HG03139 (cell line): ENCODE data around the gene UQCRHL.
A peak's percentile ranks its signal among the peaks of the same experiment; 100 is the strongest.
"Not testable (repeated sequence)": the region's sequence is repeated elsewhere in the genome, so short reads cannot be mapped to it uniquely, and the experiment has no call there.

Experiments used
- ATAC-seq: cut with Tn5 transposase; IDR thresholded peaks from one replicate; pipeline ENCODE4 v1.9.1; 2021; ENCODE audit not compliant: unreplicated experiment

UQCRHL gene

DNA sequence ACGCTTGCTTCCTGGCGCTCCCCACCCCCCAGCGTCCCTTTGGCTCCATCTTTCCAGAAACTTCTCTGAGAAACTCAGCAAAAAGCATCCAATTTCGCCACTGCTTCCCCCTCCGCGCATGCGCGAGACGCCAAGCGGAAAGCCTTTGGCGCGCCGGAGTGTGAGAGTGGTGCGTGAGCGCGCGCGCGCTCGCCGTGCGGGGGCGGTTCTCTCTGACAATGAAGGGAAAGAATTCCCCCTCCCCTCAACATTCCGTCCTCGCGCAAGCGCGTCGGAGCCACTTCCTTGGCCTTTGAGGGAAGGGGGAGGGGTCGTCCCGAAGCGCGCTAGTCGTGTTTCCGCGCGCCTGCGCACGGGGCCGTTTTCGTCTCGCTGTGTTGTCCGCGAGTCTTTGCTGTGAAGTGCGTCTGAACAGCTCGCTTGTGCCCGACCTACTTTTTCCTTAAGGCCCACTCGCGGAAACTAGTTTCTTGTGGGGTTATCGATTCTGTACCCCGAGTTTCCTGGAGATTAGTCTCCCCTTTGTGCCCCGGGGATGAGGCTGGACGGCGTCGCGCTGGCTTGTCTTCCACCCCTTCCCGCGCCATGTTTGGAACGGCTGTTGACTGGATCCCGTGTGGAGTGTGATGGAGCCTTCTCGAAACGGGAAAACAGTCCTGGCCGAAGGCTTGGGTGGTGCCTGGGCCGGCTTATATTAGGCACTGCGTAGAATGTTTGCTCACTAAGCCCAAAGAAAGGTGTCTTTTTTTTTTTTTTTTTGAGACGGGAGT lies 28.5 kb upstream of the UQCRHL start:
- peak; percentile 39 for ATAC-seq

DNA sequence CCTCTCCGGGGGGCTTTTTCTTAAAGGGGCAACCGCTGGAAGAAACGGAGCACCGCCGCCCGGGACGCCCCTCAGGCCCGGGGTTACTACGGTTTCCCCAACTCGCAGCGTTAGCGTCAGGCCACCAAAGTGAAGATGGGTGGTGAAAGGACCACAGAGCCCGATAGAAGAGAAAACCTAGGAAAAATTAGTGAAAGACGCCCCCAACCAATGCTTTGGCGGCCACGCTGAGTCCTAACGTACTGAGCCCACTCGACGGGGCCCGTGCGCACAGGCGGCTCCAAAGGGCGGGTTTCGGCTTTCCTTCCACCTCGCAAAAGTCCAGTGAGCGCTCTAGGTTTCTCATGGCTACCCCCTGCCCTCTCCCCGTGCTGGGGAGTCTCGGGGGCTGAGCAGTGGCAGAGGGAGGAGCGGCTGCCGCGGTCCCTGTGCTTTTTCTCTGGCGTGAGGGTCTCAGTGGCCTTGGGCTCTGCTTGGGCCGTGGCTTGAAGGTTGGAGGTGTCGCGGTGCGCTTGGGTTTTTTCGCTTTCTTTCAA lies 27.8 kb upstream of the UQCRHL start:
- ATAC-seq = peak; percentile 16

DNA sequence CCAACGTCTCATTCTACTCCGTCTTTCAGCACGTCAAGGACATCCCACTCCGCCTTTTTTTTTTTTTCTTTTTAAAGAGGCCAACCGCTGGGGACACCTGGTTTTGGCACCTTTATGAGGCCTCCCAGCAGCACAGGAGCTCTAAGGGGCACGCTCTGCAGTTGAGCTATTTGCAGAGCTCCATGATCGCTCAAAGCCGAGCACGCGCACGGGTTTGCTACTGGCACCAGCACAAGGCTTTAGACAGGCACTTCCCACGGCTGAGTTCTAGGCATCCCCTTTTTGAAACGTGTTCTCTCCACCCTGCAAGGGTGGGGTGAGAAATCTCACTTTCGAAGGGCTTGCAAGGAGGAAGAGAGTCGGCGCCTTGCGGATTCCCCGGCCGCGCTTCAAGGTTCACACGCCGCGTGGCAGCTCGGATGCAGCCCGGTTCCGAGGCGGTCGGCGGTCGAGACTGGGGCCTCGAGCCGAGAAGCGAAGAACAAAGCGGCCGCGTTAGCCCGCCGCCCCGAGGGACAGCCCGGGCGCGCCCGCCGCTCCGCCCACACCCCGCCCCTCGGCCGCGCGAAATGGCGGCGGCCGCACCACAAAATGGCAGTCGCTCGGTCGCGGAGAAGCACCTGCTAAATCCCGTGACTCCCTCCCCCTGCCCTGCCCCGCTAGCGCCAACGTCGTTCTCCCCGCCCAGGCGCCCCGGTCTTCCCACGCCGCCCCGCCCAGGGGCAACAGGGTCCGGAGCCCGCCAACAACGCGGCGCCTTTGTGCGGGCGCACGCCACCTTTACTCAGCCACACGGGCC lies 27.2 kb upstream of the UQCRHL start:
- ATAC-seq = peak; percentile 36

DNA sequence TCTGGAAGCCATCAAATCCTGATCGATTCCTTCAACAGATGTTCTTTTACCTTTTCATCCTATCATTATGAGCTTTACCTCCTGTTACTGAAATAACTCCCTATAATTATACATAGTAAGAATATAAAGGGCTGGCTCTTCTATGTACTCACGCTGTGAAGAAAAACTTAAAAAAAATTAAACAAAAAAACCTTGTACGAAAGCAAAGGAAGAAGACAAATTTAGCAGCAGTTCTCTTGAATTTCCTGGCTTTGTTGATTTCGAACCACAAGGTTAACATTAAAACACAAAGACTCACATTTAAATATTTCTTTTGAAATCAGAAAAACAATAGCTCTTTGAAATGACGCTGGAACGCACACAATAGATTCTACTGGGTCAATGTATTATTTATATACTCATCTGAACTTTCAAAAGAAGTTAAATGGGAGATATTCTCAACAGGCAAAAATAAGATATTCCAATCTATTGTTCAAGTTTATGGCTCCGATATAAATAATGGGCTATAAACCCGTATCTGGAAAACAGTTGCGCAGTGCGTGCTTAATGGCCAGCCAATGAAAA lies 26.5 kb upstream of the UQCRHL start:
- no peak for ATAC-seq

DNA sequence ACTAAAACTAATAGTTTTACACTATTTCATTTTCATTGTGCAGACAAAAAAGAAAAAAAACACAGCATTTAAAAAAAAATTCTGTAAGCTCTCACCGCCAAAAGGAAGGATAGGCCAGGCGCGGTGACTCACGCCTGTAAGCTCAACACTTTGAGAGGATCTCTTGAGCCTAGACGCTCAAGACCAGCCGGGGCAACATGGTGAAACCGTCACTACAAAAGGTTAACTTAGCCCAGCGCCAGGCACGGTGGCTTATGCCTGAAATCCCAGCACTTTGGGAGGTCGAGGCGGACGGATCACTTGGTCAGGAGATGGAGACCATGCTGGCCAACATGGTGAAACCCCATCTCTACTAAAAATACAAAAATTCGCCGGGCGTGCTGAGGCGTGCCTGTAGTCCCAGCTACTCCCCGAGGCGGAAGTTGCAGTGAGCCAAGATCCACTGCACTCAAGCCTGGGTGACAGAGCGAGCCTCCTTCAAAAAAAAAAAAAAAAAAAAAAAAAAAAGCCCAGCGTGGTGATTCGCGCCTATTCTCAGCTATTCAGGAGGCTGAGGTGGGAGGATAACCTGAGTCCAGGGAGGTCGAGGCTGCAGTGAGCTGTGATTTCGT lies 25.7 kb upstream of the UQCRHL start:
- no peak for ATAC-seq

DNA sequence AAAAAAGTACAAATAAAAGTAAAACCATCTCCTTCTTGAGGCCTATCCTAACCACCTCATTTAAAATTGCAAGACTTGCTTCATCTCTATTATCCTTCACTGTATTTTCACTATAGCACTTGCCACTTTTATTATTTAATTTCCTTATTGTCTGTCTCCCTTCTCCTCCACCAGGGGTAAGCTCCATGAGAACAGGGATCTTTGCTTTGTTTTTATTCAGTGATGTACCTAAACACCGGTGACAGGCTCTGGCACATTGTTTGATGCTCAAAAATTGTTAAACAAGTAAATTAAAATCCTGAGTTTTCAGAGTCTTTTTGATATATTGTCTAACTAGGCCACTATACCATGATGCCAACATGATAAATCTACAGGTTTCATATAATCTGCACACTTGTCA lies 22.8 kb upstream of the UQCRHL start:
- no peak for ATAC-seq

DNA sequence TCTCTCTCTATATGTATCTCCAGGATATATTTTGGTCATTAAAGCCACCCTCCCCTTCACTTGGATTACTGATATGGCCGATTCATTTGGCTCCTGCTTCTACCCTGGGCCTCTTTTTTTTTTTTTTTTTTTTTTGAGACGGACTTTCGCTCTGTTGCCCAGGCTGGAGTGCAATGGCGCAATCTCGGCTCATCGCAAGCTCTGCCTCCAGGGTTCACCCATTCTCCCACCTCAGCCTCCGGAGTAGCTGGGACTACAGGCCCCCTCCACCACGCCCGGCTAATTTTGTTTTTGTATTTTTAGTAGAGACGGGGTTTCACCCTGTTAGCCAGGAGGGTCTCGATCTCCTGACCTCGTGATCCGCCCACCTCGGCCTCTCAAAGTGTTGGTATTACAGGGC lies 21.5 kb upstream of the UQCRHL start:
- not testable (repeated sequence) for ATAC-seq

DNA sequence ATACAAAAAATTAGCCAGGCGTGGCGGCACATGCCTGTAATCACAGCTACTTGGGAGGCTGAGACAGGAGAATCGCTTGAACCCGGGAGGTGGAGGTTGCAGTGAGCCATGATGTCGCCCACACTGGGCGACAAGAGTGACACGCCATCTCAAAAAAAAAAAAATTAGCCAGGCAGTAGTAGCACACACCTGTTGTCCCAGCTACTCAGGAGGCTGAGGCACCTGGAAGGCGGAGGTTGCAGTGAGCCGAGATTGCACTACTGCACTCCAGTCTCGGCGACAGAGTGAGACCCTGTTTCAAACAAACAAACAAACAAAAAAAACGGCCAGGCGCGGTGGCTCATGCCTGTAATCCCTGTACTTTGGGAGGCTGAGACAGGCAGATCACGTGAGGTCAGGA lies 20.1 kb upstream of the UQCRHL start:
- not testable (repeated sequence) for ATAC-seq

DNA sequence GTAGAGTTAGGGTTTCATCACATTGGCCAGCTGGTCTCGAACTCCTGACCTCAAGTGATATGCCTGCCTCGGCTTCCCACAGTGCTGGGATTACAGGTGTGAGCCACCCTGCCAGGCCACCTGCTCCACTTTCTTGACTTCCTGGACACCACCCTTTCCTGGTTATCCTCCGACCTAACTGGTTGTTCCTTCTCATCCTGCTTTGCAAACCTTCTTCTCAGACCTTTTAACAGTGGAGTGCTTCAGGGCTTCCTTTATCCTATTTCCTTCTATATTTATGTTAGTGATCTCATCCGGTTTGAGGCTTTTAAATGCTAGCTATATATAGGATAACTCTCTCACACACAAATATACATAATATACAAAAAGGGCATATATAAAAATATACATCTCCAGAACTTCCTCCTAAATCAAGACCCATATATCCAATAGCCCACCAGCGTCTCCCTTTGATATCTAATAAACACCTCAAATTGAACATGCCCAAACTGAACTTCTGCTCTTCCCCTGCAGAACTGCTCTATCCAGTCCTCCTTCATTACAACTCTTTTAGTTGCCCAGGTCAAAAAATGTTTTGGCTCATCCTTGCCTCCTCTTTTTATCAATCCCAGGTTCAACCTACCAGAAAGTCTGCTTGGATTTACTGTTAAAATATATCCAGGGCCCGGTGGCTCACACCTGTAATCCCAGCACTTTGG lies 19.5 kb upstream of the UQCRHL start:
- no peak for ATAC-seq

DNA sequence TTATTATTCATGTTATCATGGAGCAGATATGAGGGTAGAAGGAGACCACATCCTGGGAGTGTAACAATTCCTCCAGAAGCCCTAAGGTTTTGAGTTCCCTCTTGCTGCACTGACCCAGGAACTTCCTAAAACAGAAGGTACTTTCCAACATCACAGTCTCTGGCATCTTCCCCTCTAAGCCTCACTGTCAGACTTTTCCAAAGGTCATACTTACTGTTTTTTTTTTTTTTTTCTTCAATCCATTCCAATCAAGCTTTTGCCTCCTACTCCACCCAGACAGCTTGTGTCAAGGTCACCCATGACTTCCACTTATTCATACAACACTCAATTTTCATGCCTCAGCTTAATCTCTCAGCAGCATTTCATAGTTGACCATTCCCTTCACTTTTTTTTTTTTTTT lies 18.4 kb upstream of the UQCRHL start:
- no peak for ATAC-seq

DNA sequence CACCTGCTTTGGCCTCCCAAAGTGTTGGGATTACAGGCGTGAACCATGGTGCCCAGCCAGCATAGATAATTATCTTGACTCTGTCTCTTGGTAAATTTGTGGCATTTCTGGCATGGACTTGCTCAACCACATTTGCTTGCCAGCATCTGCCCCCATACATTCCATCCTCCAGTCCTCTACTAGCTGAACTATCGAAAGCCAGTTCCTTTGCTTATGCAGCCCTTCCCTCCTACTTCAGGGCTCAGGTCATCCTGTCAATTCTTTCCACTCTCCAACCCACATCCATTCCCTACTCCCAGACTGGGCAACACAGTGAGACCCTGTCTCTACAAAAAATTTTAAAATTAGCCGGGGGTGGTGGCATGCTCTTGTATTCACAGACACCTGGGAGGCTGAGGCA lies 13.0 kb upstream of the UQCRHL start:
- ATAC-seq = no peak

DNA sequence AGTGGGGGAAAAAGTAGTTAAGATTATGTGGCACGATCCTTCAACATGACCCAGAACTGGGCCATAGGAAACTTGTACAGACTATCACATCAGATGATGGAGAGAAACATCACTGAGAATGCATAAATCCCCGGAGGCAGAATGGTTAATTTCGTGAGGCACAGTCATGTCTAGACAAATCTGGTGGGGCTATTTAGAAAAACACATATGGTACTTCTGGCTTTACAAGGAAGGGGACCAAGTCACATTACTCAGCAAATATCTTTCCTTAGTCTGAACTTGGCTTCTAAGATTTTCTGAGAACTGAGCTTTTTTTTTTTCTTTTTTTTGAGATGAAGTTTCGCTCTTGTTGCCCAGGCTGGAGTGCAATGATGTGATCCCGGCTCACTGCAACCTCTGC lies 9.2 kb upstream of the UQCRHL start:
- ATAC-seq = no peak

DNA sequence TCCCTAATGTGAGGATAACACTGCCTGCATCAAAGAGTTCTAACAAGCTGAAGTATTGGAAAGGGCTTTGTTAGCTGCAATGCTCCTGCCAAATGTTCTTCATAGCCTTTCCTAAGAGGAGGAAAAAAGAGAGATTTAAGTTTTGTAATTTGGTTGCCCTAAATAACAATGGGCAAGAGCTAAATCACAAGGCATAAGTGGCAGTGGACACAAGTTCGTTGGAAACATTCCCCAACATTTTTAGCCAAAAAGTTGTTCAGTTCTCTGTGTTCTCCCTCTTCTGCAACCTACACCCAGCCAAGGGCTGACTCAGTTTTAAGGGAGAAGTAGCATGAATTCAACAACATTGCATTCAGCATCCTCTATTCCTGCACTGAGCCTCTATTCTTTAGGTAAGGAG lies 2.6 kb upstream of the UQCRHL start:
- ATAC-seq = no peak

DNA sequence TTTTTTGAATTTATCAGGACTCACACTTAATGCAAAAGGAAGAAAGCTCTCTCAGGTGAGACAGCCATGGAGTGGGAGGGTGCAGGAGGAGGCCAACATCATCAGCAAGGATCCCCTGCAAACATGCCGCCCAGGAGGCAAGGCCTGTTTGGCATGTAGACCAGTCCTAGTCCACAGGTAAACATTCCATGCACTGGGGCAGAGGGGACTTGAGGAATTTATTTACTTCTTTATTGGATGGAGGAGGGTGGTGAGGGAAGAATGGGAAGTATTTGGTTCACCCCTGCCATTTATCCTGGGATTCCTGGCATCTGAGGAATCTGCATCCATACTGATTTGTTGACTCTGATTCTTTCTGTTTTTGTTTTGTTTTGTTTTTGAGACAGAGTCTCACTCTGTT lies 1.5 kb upstream of the UQCRHL start:
- no peak for ATAC-seq

DNA sequence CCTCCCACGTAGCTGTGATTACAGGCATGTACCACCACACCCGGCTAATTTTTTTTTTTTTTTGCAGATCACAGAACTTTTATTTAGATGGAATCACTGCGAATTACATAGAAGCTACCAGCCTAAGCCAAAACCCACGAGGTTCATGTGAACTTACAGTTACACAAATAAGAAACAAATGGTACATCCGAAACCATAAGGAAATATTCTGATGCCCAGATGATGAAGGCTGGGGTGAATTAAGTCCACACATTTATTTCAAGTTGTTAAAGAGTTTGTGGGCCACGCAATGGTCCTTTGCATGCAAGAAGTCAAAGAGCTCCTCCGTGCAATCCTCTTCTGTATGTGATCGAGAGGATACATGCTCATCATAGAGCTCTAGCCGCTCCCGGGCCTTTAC lies 328 bp downstream of the UQCRHL start:
- ATAC-seq = no peak

DNA sequence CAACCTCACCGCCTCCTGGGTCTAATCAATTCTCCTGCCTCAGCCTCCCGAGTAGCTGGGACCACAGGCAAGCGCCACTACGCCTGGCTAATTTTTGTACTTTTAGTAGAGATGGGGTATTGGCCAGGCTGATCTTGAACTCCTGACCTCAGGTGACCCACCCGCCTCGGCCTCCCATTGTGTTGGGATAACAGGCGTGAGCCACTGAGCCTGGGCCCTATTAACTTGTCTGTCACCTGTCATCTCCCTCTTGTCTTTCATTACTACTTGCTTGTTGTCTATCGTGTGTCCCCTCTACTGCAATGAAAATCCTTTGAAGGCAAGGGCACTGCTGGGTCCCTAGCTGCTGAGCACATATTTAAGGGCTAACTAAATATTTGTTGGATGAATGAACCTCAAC lies 3.4 kb downstream of the UQCRHL start:
- ATAC-seq = no peak

DNA sequence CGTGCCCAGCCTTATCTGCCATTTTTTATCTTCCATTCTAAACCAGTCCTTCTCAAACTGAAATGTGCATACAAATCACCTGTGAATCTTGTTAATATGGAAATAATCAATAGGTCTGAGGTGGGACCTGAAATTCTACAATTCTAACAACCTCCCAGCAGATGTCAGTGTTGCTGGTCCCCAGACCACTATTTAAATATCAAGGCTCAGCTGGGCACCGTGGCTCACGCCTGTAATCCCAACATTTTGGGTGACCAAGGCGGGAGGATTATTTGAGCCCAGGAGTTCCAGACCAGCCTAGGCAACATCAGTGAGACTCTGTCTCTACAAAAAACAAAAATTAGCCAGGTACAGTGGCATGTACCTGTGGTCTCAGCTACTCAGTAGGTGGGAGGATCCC lies 4.1 kb downstream of the UQCRHL start:
- ATAC-seq = no peak

DNA sequence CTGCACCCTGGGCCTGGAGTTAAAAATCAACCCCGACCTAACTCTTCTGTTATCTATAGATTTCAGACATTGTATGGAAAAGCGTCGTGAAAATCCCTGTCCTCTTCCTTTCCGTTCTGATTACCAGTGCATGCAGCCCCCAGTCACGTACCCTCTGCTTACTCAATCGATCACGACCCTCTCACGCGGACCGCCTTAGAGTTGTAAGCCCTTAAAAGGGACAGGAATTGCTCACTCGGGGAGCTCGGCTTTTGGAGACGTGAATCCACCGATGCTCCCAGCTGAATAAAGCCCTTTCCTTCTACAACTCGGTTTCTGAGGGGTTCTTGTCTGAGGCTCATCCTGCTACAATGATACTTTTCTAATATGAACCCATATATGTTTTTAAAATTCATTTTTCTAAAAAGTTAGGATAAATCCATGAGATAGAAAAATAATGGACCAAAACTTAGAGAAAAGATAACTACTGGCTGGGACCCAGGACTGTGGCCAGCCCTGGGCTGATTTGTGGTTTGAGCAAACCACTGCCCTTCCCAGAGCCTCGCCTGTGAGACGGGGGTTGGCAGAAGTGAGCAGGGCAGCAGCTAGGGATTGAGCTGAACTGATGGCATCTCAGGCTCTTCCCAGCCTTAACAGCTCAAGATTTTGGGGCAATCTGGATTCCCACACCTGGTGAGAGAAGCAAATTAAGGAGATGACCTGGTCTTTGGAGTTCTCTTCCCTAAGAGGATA lies 5.0 kb downstream of the UQCRHL start:
- ATAC-seq = no peak

DNA sequence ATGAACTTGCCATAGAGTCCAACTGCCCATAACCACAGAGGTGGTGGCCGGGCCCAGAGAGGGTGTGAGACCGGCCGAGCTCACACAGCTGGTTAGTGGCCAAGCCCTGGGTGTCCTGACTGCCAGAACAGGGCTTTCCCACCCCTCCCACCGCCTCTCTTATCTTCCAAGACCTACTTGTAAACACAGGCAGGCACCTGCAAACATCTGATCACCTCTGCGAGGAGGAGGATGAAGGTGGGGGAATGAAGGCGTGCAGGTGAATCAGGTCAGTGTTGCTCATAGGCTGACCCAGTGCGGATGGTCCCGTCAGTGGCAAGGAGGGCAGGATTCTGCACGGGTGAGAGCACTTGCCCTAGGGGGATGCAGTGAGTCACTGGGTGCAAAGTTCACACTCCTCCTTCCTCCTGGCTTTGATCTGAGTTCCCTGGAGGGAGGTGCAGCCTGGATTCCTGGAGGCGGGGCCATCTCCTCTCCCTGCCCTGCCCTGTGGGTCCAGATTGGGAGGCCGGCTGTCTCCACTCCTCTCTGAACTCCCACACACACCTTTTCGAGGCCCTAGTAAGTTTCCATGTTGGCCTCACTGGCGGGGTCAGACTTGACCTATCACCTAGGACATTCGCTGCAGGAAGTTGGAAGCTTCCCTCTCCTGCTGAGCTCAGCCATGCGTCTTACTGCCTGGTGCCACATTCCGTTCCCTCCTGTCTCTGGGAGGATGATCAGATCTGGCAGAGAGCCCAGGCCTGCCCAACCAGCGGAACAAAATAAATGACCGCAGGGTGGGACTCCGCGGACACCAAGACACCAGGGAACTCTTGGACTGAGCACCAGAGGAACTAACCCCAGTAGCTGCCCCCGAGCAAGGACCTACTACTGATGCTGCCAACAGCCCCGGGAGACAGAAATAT lies 7.3 kb downstream of the UQCRHL start:
- ATAC-seq = no peak
